Esophagus muscularis mucosa (tissue), 4 donors: Measurements from ENCODE around the gene JMJD1C. TPM values are rescaled to one million over a fixed set of nuclear protein-coding genes. Genes with fewer than 3 reads are reported as not detected.

Source experiments
- DNase-seq: peaks from one replicate; pipeline ENCODE4 v3.0.0-alpha.2; 2017; ENCODE audit errors: extremely low spot score
- H3K27ac ChIP-seq, 4 donors: fragments of 200-600 bp; sonication (generic); replicated peaks in 1 of 4; 1 replicate in 3 of 4; 2 replicates in 1 of 4; pipeline ENCODE4 v1.5.1; 2016 to 2019; ENCODE audit warnings: mild to moderate bottlenecking in 1 of 4
- H3K27me3 ChIP-seq, 4 donors: fragments of 200-600 bp; sonication (generic); one replicate each; pipeline versions ENCODE4 v1.5.1 to v1.6.0; 2016 to 2019
- H3K36me3 ChIP-seq, 4 donors: fragments of 200-600 bp; sonication (generic); one replicate each; pipeline ENCODE4 v1.5.1; 2016 to 2019
- H3K4me1 ChIP-seq, 4 donors: fragments of 200-600 bp; sonication (generic); one replicate each; pipeline ENCODE4 v1.5.1; 2016 to 2019
- H3K4me3 ChIP-seq, 4 donors: fragments of 200-600 bp; sonication (generic); 1 replicate in 2 of 4; 2 replicates in 2 of 4; pipeline ENCODE4 v1.5.1; 2016 to 2019; ENCODE audit warnings: mild to moderate bottlenecking in 4 of 4, moderate library complexity in 1 of 4
- H3K9me3 ChIP-seq, 4 donors: fragments of 200-600 bp; sonication (generic); 1 replicate in 3 of 4; 2 replicates in 1 of 4; pipeline ENCODE4 v1.5.1; 2016 to 2019
- EP300 ChIP-seq: sonication (generic); formaldehyde crosslinking; IDR thresholded peaks from one replicate; pipeline ENCODE4 v1.6.1; 2017; ENCODE audit warnings: antibody characterized with exemption
- POLR2A ChIP-seq: fragments of 450-650 bp; IDR thresholded peaks from one replicate; pipeline ENCODE4 v1.6.1; 2017; ENCODE audit warnings: antibody characterized with exemption, moderate library complexity, mild to moderate bottlenecking, low read depth
- POLR2AphosphoS5 ChIP-seq, 2 donors: sonication (generic); formaldehyde crosslinking; IDR thresholded peaks; one replicate each; pipeline ENCODE4 v1.6.1; 2017; ENCODE audit warnings: antibody characterized with exemption in 2 of 2
- WGBS: methylation state at CpG from one replicate; pipeline ENCODE4 v1.1.5; 2018; 5-methylcytosine and 5-hydroxymethylcytosine counted together
- intact Hi-C: fragments of 100-400 bp; cut with DNase I; formaldehyde crosslinking; loops from one replicate; pipeline ENCODE4 v1.15.1; 2023
- total RNA-seq, 4 donors: library from RNA; depleted of rRNA; stranded (reverse); fragments of >200 nt; gene quantifications; one replicate each; pipeline versions ENCODE4 v1.1.0 to v1.2.1, GENCODE V29; 2016
- TF ChIP-seq, protein P1 (sequence below), 3 experiments: fragments of 200-600 bp in 2 of 3; fragments of 450-650 bp in 1 of 3; sonication (generic) in 2 of 3; IDR thresholded peaks; one replicate each; pipeline ENCODE4 v1.5.1; 2017 to 2019; ENCODE audit warnings: antibody characterized with exemption in 3 of 3, mild to moderate bottlenecking in 2 of 3, moderate library complexity in 1 of 3

Gene JMJD1C
- total RNA-seq, 4 donors from 2014 or later = 60.3 to 89.7 (median 79.8) TPM

DNA sequence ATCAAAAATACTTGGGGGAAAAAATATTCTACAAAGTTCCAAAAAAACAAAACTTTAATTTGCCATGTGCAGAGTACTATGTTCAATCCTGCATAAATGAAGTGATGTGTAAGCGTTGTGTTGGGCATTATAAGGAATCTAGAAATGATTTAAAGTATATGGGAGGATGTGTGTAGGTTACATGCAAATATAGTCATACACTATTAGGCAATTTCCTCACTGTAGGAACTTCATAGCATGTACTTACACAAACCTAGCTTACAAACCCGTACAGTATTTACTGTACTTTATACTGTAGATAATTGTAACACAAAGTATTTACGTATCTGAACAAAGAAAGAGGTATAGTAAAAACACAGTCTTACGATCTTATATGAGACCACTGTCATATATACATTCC lies 260.4 kb downstream of the JMJD1C start:
- H3K4me3 ChIP-seq = no peak overlapping the region
- H3K27ac ChIP-seq = peak overlapping the region in 1 of 4 donors; percentile 77
- WGBS = 84% methylated on average over 4 of the region's 4 CpGs
- H3K27me3 ChIP-seq = no peaks in the 10 kb centered on the region
- intact Hi-C loops = loop anchor here (5.0 kb wide), 1 partner anchor 317 kb away; the partner anchor contains the start of gene REEP3
- no peak for DNase-seq
- H3K36me3 ChIP-seq = peaks cover 0 to 13% (median 6%) of the 10 kb centered on the region in 4 donors
- no peaks in the 10 kb centered on the region for H3K9me3 ChIP-seq
- TF ChIP-seq POLR2A (no peak), EP300 (no peak), POLR2AphosphoS5 (IDR thresholded peaks at IDR 0.05) (no peak)
- TF ChIP-seq, protein P1, sequence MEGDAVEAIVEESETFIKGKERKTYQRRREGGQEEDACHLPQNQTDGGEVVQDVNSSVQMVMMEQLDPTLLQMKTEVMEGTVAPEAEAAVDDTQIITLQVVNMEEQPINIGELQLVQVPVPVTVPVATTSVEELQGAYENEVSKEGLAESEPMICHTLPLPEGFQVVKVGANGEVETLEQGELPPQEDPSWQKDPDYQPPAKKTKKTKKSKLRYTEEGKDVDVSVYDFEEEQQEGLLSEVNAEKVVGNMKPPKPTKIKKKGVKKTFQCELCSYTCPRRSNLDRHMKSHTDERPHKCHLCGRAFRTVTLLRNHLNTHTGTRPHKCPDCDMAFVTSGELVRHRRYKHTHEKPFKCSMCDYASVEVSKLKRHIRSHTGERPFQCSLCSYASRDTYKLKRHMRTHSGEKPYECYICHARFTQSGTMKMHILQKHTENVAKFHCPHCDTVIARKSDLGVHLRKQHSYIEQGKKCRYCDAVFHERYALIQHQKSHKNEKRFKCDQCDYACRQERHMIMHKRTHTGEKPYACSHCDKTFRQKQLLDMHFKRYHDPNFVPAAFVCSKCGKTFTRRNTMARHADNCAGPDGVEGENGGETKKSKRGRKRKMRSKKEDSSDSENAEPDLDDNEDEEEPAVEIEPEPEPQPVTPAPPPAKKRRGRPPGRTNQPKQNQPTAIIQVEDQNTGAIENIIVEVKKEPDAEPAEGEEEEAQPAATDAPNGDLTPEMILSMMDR (IDR thresholded peaks at IDR 0.05) = no peak
- peaks cover 45 to 69% (median 63%) of the 10 kb centered on the region in 4 donors for H3K4me1 ChIP-seq

DNA sequence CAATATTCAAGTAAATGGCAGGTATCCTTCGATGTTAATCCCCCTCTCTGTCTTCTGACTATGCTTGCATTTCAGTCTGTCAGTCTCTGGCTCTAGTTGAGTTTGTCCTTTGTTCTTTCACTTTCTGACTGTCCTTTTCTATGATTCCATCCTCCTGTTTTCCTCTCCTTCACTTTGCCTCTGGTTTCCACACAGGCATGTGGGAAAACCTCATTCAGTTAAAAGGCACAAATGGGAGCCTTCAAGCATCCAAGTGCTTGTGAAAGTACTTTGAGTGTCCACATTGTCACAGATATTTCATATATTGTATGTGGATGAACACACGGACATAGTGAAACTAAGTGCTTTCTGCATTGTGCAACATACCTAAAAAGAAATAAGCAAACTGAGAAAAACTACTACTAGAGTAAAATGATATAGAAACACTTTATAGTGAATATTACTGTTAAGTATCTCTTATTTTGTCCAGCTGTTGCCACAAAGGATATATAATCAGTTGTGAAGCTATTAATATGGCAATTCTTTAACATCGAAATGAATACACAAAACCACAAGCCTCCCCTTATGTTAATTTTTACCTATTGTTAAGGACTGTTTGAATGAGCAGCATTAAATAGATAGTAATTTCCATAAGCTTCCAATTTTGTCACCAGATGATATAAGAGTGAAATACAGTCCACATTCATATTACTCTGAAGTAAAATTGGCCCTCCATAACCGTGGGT lies 260.9 kb downstream of the JMJD1C start:
- intact Hi-C loops = loop anchor here (5.0 kb wide), 1 partner anchor 317 kb away; the partner anchor contains the start of gene REEP3
- no peak for DNase-seq
- H3K27me3 ChIP-seq = no peaks in the 10 kb centered on the region
- H3K36me3 ChIP-seq = peaks cover 0 to 13% (median 6%) of the 10 kb centered on the region in 4 donors
- TF ChIP-seq EP300 (no peak), POLR2A (no peak), POLR2AphosphoS5 (IDR thresholded peaks at IDR 0.05) (no peak)
- TF ChIP-seq, protein P1 (IDR thresholded peaks at IDR 0.05) = no peak
- H3K4me3 ChIP-seq = no peak overlapping the region
- peak overlapping the region in 2 of 4 donors; percentile 34 to 47 for H3K27ac ChIP-seq
- 69% methylated on average over 4 of the region's 4 CpGs for WGBS
- no peaks in the 10 kb centered on the region for H3K9me3 ChIP-seq
- peaks cover 42 to 71% (median 61%) of the 10 kb centered on the region in 4 donors for H3K4me1 ChIP-seq

DNA sequence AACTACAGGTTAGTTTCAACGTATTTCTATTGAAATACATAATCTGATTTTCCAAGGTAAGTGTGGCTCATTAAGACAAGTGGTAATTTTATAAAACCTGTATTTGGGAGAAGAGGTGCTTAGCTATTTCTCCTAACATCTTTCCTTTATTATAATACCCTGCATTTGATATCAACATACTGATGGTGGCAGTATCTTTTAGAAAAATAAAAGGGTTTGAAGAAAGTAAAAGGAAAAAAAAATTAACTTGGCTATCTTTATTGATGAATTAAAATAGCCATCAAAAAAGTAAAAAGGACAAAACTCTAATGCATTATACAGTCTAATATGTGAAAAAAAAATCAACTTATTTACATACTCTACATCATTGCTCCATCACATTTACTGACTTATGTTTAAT lies 264.7 kb downstream of the JMJD1C start:
- H3K36me3 ChIP-seq = peaks cover 7 to 29% (median 18%) of the 10 kb centered on the region in 4 donors
- H3K27ac ChIP-seq = no peak overlapping the region
- peaks cover 6 to 48% (median 36%) of the 10 kb centered on the region in 4 donors for H3K4me1 ChIP-seq
- H3K9me3 ChIP-seq = no peaks in the 10 kb centered on the region
- TF ChIP-seq EP300 = no peak
- TF ChIP-seq POLR2AphosphoS5 (IDR thresholded peaks at IDR 0.05) = no peak
- TF ChIP-seq POLR2A = no peak
- TF ChIP-seq, protein P1 (IDR thresholded peaks at IDR 0.05) = no peak
- WGBS = 0% methylated on average over 1 of the region's 1 CpG
- H3K4me3 ChIP-seq = no peak overlapping the region
- H3K27me3 ChIP-seq = no peaks in the 10 kb centered on the region
- intact Hi-C loops = no loop called here
- no peak for DNase-seq

DNA sequence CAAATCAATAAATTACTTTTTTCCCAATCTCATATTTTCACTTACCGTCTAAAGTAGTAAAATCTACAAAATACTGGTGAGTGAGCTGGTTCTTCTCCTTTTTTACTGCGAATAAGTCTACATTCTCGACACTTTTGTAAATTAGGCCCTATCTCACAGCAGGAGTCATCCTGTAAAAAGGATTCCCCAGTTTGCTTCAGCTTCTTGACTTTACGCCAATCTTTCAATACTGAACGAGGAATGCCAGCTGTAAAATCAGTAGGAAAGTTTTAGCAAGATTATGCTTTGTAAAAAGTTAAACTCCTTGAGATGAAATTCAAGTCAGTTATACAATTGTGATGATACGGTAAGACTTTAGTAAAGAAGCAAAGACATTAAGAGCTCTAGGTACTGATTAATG lies 265.3 kb downstream of the JMJD1C start:
- no peak for DNase-seq
- no peak for TF ChIP-seq POLR2AphosphoS5 (IDR thresholded peaks at IDR 0.05)
- no peak for TF ChIP-seq EP300
- TF ChIP-seq, protein P1 (IDR thresholded peaks at IDR 0.05) = no peak
- no peak for TF ChIP-seq POLR2A
- Histone ChIP-seq H3K4me1 (peaks cover 0 to 42% (median 29%) of the 10 kb centered on the region in 4 donors), H3K27ac (no peak overlapping the region), H3K9me3 (no peaks in the 10 kb centered on the region), H3K36me3 (peaks cover 8 to 34% (median 21%) of the 10 kb centered on the region in 4 donors), H3K27me3 (no peaks in the 10 kb centered on the region), H3K4me3 (no peak overlapping the region)
- intact Hi-C loops = no loop called here
- WGBS = 50% methylated on average over 6 of the region's 6 CpGs
